ENCODE results near the gene CCDC71.

- TF ChIP-seq CTCF (IDR thresholded peaks at IDR 0.05), result no peak
- TF ChIP-seq POLR2A (IDR thresholded peaks at IDR 0.05), result no peak
Measured at GRCh38 chr3:49140080-49140479, 26.1 kb downstream of the CCDC71 start.

Data from Peyer's patch (tissue), 4 donors.